HEK293 (cell line): Measurements from ENCODE around the gene PDGFD.
A peak's percentile ranks its signal among the peaks of the same experiment; 100 is the strongest.

Experiments used
- CTCF ChIA-PET: fragments of 350-600 bp; formaldehyde crosslinking; extraction: SDS; loops from one replicate; lab custom pipeline; 2021; ENCODE audit warnings: antibody characterized with exemption; lab: Yijun Ruan, JAX
- POLR2A ChIA-PET: fragments of 300-600 bp; formaldehyde crosslinking; extraction: SDS; loops from one replicate; lab custom pipeline; 2020; ENCODE audit warnings: antibody characterized with exemption, inconsistent platforms; lab: Yijun Ruan, JAX
- H3K27ac ChIP-seq: fragments of 200-500 bp; sonication (Bioruptor generic); 2 replicates; pipeline ENCODE4 v1.5.1; 2014; ENCODE audit warnings: low read depth, low read length, control low read depth, inconsistent platforms; ENCODE audit errors: extremely low read depth
- H3K36me3 ChIP-seq, 2 experiments: fragments of 200-500 bp in 1 of 2; sonication (Bioruptor generic) in 1 of 2; 1 replicate in 1 of 2; 2 replicates in 1 of 2; pipeline ENCODE4 v1.5.1; 2014 to 2017; ENCODE audit warnings: inconsistent platforms in 2 of 2, low read length in 2 of 2; ENCODE audit not compliant: control insufficient read depth in 2 of 2, insufficient read depth in 1 of 2
- H3K4me1 ChIP-seq: fragments of 200-500 bp; sonication (Bioruptor generic); 2 replicates; pipeline ENCODE4 v1.5.1; 2014; ENCODE audit warnings: mild to moderate bottlenecking, low read length, inconsistent platforms; ENCODE audit not compliant: control insufficient read depth, insufficient read depth
- H3K4me3 ChIP-seq: 2 replicates; pipeline ENCODE4 v1.5.1; 2011; ENCODE audit warnings: low read depth, mild to moderate bottlenecking, control low read depth, low read length, moderate library complexity
- H3K9me3 ChIP-seq: fragments of 200-500 bp; sonication (Bioruptor generic); 2 replicates; pipeline ENCODE4 v1.5.1; 2014; ENCODE audit warnings: low read depth, low read length, inconsistent platforms; ENCODE audit not compliant: control insufficient read depth, insufficient read depth
- KLF8 ChIP-seq: fragments of 450-650 bp; formaldehyde crosslinking; IDR thresholded peaks from 2 replicates; pipeline ENCODE4 v1.5.1; 2016; ENCODE audit warnings: missing biosample characterization, missing genetic modification characterization
- PBX3 ChIP-seq: sonication (generic); formaldehyde crosslinking; IDR thresholded peaks from 2 replicates; pipeline ENCODE4 v1.8.1; 2022; ENCODE audit warnings: mild to moderate bottlenecking, moderate library complexity, missing genetic modification reagents
- PRDM10 ChIP-seq: fragments of 450-650 bp; formaldehyde crosslinking; IDR thresholded peaks from 2 replicates; pipeline ENCODE4 v1.5.1; 2016; ENCODE audit warnings: missing biosample characterization, missing genetic modification characterization
- SALL2 ChIP-seq: fragments of 450-650 bp; formaldehyde crosslinking; IDR thresholded peaks from 2 replicates; pipeline ENCODE4 v1.5.0; 2017; ENCODE audit warnings: missing biosample characterization, mild to moderate bottlenecking, missing genetic modification characterization, borderline replicate concordance
- ZBTB8A ChIP-seq: fragments of 450-650 bp; formaldehyde crosslinking; IDR thresholded peaks from 2 replicates; pipeline ENCODE4 v1.5.1; 2016; ENCODE audit warnings: missing biosample characterization, missing genetic modification characterization
- ZNF133 ChIP-seq: fragments of 450-650 bp; formaldehyde crosslinking; IDR thresholded peaks from 2 replicates; pipeline ENCODE4 v1.5.1; 2016; ENCODE audit warnings: missing biosample characterization, missing genetic modification characterization
- ZNF155 ChIP-seq: fragments of 450-650 bp; formaldehyde crosslinking; IDR thresholded peaks from 2 replicates; pipeline ENCODE4 v1.5.1; 2016; ENCODE audit warnings: missing biosample characterization, missing genetic modification characterization
- ZNF174 ChIP-seq: fragments of 450-650 bp; formaldehyde crosslinking; IDR thresholded peaks from 2 replicates; pipeline ENCODE4 v1.5.0; 2017; ENCODE audit warnings: missing biosample characterization, mild to moderate bottlenecking, missing genetic modification characterization
- ZNF18 ChIP-seq: fragments of 450-650 bp; formaldehyde crosslinking; IDR thresholded peaks from 2 replicates; pipeline ENCODE4 v1.5.1; 2016; ENCODE audit warnings: missing biosample characterization, missing genetic modification characterization
- ZNF202 ChIP-seq: fragments of 450-650 bp; formaldehyde crosslinking; IDR thresholded peaks from 2 replicates; pipeline ENCODE4 v1.5.1; 2016; ENCODE audit warnings: missing biosample characterization, missing genetic modification characterization, borderline replicate concordance
- ZNF266 ChIP-seq: fragments of 450-650 bp; formaldehyde crosslinking; IDR thresholded peaks from 2 replicates; pipeline ENCODE4 v1.5.1; 2016; ENCODE audit warnings: missing biosample characterization, missing genetic modification characterization, low read depth
- ZNF488 ChIP-seq: fragments of 450-650 bp; formaldehyde crosslinking; IDR thresholded peaks from 2 replicates; pipeline ENCODE4 v1.5.1; 2016; ENCODE audit warnings: missing biosample characterization, missing genetic modification characterization
- ZSCAN23 ChIP-seq: fragments of 450-650 bp; formaldehyde crosslinking; IDR thresholded peaks from 2 replicates; pipeline ENCODE4 v1.5.1; 2016; ENCODE audit warnings: missing biosample characterization, missing genetic modification characterization

Gene PDGFD

GRCh38 chr11:103926990-103927389 lies 237.0 kb downstream of the PDGFD start:
- Histone ChIP-seq H3K36me3 (no peaks in the 10 kb centered on the region), H3K27ac (no peak overlapping the region), H3K9me3 (no peaks in the 10 kb centered on the region), H3K4me1 (peaks cover 2% of the 10 kb centered on the region; the same call in 1 of the 2 replicates), H3K4me3 (no peak overlapping the region)
- TF ChIP-seq ZSCAN23 (tag by site-specific recombination) = no peak
- no peak for TF ChIP-seq PBX3 (CRISPR knock-in tag)
- ChIA-PET POLR2A (no interaction called here), CTCF (no interaction called here)

GRCh38 chr11:103924166-103925013 lies 239.6 kb downstream of the PDGFD start:
- no peaks in the 10 kb centered on the region for H3K9me3 ChIP-seq
- ChIA-PET CTCF (interaction anchor here (0.5 to 1.3 kb wide), 2 partner anchors 16 to 28 kb away, joined by 3 to 5 read pairs; no protein-coding TSS in a partner anchor), POLR2A (interaction anchor here (0.7 kb wide), 1 partner anchor 1680 kb away, joined by 4 read pairs; no protein-coding TSS in a partner anchor)
- TF ChIP-seq ZNF133 (no peak), ZNF155 (tag by site-specific recombination) (no peak), ZNF488 (no peak), ZNF202 (tag by site-specific recombination) (no peak), ZBTB8A (tag by site-specific recombination) (no peak), ZNF266 (tag by site-specific recombination) (no peak), ZNF174 (tag by site-specific recombination) (no peak)
- no peak overlapping the region for H3K27ac ChIP-seq
- H3K4me1 ChIP-seq = peaks cover 2% of the 10 kb centered on the region; the same call in 1 of the 2 replicates
- no peak overlapping the region for H3K4me3 ChIP-seq
- H3K36me3 ChIP-seq = no peaks in the 10 kb centered on the region

GRCh38 chr11:103923451-103923931 lies 240.5 kb downstream of the PDGFD start:
- no peaks in the 10 kb centered on the region for H3K36me3 ChIP-seq
- H3K4me1 ChIP-seq = peaks cover 2% of the 10 kb centered on the region; the same call in 1 of the 2 replicates
- POLR2A ChIA-PET = no interaction called here
- no peak overlapping the region for H3K27ac ChIP-seq
- H3K4me3 ChIP-seq = no peak overlapping the region
- no peaks in the 10 kb centered on the region for H3K9me3 ChIP-seq
- TF ChIP-seq ZNF18 (tag by site-specific recombination) (no peak), SALL2 (no peak), ZNF133 (no peak), KLF8 (tag by site-specific recombination) (peak; percentile 32; the same call in 1 of the 2 replicates), PRDM10 (peak; percentile 65)
- CTCF ChIA-PET = interaction anchor here (0.7 to 1.3 kb wide), 2 partner anchors 17 to 434 kb away, joined by 3 to 5 read pairs; no protein-coding TSS in a partner anchor
